ENCODE results near the gene GSN. TPM values are rescaled to one million over a fixed set of nuclear protein-coding genes. Genes with fewer than 3 reads are reported as not detected.

Gene GSN
- total RNA-seq, 2 donors from 2014 or later, result 1,444 to 3,478 TPM

DNA sequence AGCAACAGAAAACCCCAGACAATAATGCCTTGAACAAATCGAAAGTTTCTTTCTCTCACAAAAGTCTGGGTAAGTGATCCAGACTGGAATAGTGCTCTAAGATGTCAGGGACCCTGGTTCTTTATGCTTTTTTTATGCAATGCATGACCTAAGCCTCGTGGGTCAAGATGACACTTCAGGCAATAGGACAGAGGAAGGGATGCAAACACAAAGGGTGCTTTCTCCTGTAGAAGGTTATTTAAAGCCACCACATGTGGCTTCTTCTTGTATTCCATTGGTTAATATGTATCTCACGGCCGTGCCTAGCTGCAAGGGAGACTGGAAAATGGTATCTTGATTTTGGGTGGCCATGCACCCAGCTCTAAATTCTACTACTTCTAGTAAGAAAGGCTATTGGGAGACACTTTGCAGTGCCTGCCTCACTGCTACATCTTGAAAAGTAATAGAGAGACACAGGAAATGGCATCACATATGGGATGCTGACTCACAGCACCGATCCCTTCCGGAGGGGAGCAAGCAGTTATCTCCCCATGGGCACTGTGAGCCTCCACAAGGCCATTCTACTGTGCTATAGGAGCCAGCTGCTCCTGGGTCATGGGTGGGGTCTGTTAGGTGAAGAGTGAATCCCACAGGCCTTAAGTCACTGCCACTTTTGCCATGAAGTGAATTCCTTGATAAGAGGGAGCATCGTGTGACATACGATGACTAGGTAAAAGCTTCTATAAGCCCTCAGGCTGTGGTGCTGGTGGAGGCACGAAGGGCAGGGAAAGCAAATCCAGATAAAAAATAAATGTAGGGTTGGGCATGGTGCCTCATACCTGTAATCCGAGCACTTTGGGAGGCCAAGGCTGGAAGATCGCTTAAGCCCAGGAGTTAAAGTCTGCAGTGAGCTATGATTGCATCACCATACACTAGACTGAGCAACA is 33.8 kb upstream of the GSN start:
- TF ChIP-seq, protein P1, sequence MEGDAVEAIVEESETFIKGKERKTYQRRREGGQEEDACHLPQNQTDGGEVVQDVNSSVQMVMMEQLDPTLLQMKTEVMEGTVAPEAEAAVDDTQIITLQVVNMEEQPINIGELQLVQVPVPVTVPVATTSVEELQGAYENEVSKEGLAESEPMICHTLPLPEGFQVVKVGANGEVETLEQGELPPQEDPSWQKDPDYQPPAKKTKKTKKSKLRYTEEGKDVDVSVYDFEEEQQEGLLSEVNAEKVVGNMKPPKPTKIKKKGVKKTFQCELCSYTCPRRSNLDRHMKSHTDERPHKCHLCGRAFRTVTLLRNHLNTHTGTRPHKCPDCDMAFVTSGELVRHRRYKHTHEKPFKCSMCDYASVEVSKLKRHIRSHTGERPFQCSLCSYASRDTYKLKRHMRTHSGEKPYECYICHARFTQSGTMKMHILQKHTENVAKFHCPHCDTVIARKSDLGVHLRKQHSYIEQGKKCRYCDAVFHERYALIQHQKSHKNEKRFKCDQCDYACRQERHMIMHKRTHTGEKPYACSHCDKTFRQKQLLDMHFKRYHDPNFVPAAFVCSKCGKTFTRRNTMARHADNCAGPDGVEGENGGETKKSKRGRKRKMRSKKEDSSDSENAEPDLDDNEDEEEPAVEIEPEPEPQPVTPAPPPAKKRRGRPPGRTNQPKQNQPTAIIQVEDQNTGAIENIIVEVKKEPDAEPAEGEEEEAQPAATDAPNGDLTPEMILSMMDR (IDR thresholded peaks at IDR 0.05), result no peak
- H3K9me3 ChIP-seq, result no peaks in the 10 kb centered on the region
- H3K4me3 ChIP-seq, result no peak overlapping the region
- no peak overlapping the region for H3K27ac ChIP-seq
- DNase-seq (ENCODE audit: low spot score), result no peak
- H3K27me3 ChIP-seq, result no peaks in the 10 kb centered on the region
- H3K36me3 ChIP-seq, result no peaks in the 10 kb centered on the region
- no peaks in the 10 kb centered on the region for H3K4me1 ChIP-seq

DNA sequence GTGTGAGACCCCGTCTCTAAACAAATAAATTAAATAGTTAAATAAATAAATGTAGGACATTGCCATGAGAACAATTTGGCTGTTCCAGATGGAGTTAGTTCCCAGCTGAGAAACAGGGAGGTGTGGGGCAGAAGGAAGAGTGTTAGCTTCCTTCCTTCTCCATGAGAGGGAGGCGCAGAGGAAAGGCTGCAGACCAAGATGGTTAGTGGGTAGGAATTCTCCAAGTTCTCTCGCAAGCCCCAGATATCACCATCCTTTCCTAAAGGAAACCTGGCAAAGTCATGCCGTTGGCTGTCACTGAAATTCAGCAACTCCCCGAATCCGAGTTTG is 33.2 kb upstream of the GSN start:
- H3K36me3 ChIP-seq, result no peaks in the 10 kb centered on the region
- no peaks in the 10 kb centered on the region for H3K9me3 ChIP-seq
- H3K27me3 ChIP-seq, result no peaks in the 10 kb centered on the region
- H3K27ac ChIP-seq, result no peak overlapping the region
- TF ChIP-seq, protein P1 (IDR thresholded peaks at IDR 0.05), result no peak
- no peaks in the 10 kb centered on the region for H3K4me1 ChIP-seq
- no peak overlapping the region for H3K4me3 ChIP-seq
- DNase-seq (ENCODE audit: low spot score), result no peak

DNA sequence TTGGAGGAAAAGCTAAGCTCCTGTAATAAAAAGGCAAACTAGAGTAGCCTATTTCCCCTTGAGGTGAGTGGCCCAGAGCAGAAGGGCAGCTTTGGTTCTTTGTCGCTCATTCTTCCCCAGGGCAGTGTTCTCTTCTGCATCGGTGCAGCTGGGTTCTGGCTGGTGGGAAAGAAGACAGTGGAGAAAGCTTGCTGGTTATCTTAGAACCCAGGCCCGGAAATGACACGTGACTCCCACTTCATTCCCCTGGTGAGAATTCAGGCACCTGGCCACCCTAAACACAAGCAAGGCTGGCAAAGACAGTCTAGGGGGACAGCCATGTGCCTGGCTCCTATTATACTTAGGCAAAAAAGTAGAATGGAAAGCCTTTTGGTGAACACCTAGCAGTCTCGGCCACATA is 32.5 kb upstream of the GSN start:
- Histone ChIP-seq H3K4me1 (no peaks in the 10 kb centered on the region), H3K4me3 (no peak overlapping the region), H3K27me3 (no peaks in the 10 kb centered on the region), H3K36me3 (no peaks in the 10 kb centered on the region), H3K9me3 (no peaks in the 10 kb centered on the region), H3K27ac (no peak overlapping the region)
- TF ChIP-seq, protein P1 (IDR thresholded peaks at IDR 0.05), result no peak
- no peak for DNase-seq (ENCODE audit: low spot score)

DNA sequence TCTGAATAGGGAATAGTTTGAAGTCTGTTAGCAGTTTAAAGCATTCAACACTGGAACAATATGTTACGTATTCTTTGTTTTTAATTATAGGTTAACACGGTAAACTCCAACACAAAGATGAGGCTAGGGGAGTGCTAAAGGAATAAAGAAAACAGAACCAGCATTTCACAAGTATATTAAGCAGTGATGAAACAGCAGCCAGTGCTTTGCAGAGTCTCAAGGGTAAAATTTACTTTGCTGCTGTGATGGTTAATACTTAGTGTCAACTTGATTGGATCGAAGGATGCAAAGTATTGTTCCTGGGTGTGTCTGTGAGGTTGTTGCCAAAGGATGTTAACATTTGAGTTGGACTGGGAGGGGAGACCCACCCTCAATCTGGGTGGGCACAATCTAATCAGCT is 30.0 kb upstream of the GSN start:
- Histone ChIP-seq H3K4me3 (no peak overlapping the region), H3K27me3 (no peaks in the 10 kb centered on the region), H3K27ac (no peak overlapping the region), H3K9me3 (no peaks in the 10 kb centered on the region), H3K36me3 (no peaks in the 10 kb centered on the region), H3K4me1 (no peaks in the 10 kb centered on the region)
- TF ChIP-seq, protein P1 (IDR thresholded peaks at IDR 0.05), result no peak
- DNase-seq (ENCODE audit: low spot score), result no peak

DNA sequence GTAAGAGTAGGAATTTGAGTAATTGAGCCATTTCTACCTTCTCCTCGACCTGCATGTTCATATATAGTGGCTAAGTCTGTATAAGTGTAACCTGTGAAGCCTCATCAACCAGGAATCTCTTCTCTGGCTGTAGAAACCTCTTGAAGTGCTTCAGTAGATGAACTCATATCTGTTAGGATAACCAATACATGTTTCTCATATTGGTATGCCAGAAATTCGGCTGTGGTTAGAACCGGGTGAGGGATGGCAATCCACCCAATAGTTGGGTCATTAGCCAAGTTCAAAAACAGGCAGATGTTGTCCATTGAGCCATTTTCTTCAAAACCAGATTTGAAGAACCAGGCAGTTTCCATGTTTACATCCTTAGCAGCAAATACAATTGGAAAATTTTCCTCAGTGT is 28.9 kb upstream of the GSN start:
- Histone ChIP-seq H3K4me1 (no peaks in the 10 kb centered on the region), H3K4me3 (no peak overlapping the region), H3K27me3 (no peaks in the 10 kb centered on the region), H3K27ac (no peak overlapping the region), H3K9me3 (no peaks in the 10 kb centered on the region), H3K36me3 (no peaks in the 10 kb centered on the region)
- no peak for DNase-seq (ENCODE audit: low spot score)
- TF ChIP-seq, protein P1 (IDR thresholded peaks at IDR 0.05), result no peak

DNA sequence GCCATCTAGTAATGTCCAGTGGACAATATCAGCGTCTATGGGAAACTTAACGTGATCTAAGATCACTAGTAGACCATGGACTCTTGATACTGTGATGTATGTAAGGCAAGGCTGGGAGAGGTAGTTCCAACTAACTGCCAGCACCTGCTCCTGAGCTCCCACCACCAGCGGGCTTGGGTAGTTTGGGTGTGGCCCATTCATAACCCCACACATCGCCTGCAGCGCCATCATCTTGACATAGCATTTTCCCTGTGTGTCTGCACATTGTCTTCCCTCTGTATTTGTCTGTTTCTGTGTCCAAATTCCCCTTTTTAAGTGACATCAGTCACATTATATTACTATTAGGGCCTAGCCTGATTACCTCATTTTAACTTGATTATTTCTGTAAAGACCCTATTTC is 28.1 kb upstream of the GSN start:
- H3K9me3 ChIP-seq, result peaks cover 0 to 5% of the 10 kb centered on the region in 2 donors
- no peaks in the 10 kb centered on the region for H3K4me1 ChIP-seq
- no peaks in the 10 kb centered on the region for H3K36me3 ChIP-seq
- TF ChIP-seq, protein P1 (IDR thresholded peaks at IDR 0.05), result no peak
- H3K27ac ChIP-seq, result no peak overlapping the region
- DNase-seq (ENCODE audit: low spot score), result no peak
- no peaks in the 10 kb centered on the region for H3K27me3 ChIP-seq
- H3K4me3 ChIP-seq, result no peak overlapping the region

Measured in right atrium auricular region (tissue), 2 donors.